GM18507 (cell line): Measurements from ENCODE around the gene CYTH3.
A peak's percentile ranks its signal among the peaks of the same experiment; 100 is the strongest.
"Not testable (repeated sequence)": the region's sequence is repeated elsewhere in the genome, so short reads cannot be mapped to it uniquely, and the experiment has no call there.

Experiments used
- DNase-seq: peaks from one replicate; pipeline ENCODE4 v3.0.0; 2011; ENCODE audit warnings: low read depth; ENCODE audit not compliant: insufficient read length; ENCODE audit errors: extremely low spot score
- FAIRE-seq: peaks from 2 replicates; lab custom pipeline; 2011; peaks lifted over from hg19 to GRCh38; lab: Jason Lieb, UNC

The CYTH3 gene, protein sequence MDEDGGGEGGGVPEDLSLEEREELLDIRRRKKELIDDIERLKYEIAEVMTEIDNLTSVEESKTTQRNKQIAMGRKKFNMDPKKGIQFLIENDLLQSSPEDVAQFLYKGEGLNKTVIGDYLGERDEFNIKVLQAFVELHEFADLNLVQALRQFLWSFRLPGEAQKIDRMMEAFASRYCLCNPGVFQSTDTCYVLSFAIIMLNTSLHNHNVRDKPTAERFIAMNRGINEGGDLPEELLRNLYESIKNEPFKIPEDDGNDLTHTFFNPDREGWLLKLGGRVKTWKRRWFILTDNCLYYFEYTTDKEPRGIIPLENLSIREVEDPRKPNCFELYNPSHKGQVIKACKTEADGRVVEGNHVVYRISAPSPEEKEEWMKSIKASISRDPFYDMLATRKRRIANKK

GRCh38 chr7:6272481-6273323, at the start of gene CYTH3:
Gene CYTH3, minus strand, starts transcription at chr7:6272624. Its CDS starts 117 bp downstream, at chr7:6272507.
- FAIRE-seq (peak; percentile 77), DNase-seq (peak; percentile 98)

GRCh38 chr7:6320791-6321190, 48.4 kb upstream of the CYTH3 start:
- FAIRE-seq (no peak), DNase-seq (no peak)

- DNase-seq, result no peak
- FAIRE-seq, result no peak
Observed at GRCh38 chr7:6317797-6318438, 45.5 kb upstream of the CYTH3 start.

DNA sequence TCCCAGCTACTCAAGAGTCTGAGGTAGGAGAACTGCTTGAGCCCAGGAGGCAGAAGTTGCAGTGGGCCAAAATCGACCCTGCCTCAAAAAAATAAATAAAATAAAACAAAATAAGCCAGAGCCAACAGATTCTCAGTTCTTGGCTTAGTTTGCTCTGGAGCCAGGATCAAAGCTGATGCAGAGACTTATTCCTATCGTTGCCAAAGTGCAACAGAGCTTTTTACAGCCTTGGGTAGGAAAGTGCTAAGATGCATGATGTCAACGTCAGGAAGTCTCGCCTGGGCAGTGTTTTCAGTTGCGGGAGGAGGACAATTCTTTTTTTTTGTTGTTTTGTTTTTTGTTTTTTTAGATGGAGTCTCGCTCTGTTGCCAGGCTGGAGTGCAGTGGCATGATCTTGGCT, 43.8 kb upstream of the CYTH3 start:
- no peak for FAIRE-seq
- no peak for DNase-seq

- no peak for FAIRE-seq
Observed at GRCh38 chr7:6315746-6316145, 43.3 kb upstream of the CYTH3 start.

GRCh38 chr7:6310271-6310993, 38.0 kb upstream of the CYTH3 start:
- DNase-seq (no peak), FAIRE-seq (no peak)

More at GRCh38 chr7:6315746-6316145, 43.3 kb upstream of the CYTH3 start:
- no peak for DNase-seq

DNA sequence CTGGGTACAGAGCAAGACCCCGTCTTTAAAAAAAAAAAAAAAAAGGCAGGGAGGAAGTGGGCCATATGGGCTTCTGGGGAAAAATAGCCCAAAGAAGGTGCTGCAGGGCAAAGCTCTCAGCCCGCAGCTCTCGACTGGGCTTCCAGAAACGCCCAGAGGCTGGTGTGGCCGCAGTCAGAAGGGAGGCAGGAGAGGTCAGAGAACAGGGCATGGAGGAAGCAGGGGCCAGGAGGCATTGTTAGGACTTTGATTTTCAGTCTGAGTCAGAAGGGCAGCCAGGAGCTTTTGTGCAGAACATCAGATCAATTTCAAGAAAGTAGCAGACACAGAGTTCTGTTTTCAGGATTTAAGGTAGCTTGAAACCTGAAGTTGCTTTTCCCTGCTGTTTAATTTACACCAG, 35.3 kb upstream of the CYTH3 start:
- no peak for DNase-seq
- no peak for FAIRE-seq

GRCh38 chr7:6306471-6306870, 34.0 kb upstream of the CYTH3 start:
- no peak for DNase-seq
- FAIRE-seq, result no peak

DNA sequence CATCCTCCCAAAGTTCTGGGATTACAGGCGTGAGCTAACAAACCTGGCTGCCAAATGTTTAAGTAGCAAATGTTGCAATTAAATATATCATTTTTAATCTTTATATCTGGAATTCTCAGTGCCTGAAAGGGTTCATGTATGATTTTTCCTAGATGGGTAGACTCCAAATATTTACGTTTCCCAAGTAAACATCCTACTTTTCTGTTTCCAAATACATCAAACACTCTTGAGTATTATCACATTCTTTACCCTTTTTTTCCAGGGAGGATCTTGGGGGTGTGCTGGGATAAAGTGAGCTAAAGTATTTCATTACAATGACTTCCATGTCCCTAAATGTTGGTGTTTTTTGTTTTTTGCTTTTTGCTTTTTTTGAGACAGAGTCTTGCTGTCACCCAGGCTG, 32.9 kb upstream of the CYTH3 start:
- DNase-seq (no peak), FAIRE-seq (no peak)

GRCh38 chr7:6301446-6301845, 29.0 kb upstream of the CYTH3 start:
- not testable (repeated sequence) for DNase-seq, FAIRE-seq

DNA sequence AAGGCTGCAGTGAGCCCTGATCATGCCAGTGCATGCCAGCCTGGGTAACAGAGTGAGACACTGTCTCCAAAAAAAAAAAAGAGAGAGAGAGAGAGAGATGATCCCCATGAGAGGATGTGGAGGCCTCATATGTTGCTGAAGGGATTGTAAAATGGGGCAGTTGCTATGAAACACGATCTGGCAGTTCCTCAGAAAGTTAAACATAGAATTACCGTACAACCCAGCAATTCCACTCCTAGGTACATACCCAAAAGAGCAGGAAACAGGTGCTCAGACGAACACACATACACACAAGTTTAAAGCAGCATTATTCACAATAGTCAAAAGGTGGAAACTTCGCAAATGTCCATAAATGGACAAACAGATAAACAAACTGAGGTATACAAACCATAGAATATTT, 27.4 kb upstream of the CYTH3 start:
- DNase-seq, result no peak
- no peak for FAIRE-seq

GRCh38 chr7:6294839-6295238, 22.4 kb upstream of the CYTH3 start:
- FAIRE-seq, result no peak

DNA sequence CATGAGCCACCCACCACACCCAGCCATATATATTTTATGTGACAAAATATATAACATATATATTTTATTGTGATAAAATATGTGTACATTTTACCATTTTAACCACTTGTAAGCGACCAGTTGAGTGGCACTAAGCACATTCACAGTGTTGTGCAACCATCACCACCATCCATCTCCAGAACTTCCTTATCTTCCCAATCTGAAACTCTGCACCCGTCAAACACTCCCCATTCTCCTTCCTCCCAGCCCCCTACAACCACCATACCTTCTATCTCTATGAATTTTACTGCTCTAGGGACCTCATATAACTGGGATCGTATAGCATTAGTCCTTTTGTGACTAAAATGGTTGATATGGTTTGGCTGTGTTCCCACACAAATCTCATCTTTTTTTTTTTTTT, 20.8 kb upstream of the CYTH3 start:
- DNase-seq (no peak), FAIRE-seq (no peak)

More at GRCh38 chr7:6294839-6295238, 22.4 kb upstream of the CYTH3 start:
- DNase-seq, result no peak

- not testable (repeated sequence) for FAIRE-seq, DNase-seq
Observed at GRCh38 chr7:6291941-6292340, 19.5 kb upstream of the CYTH3 start.

- DNase-seq (no peak), FAIRE-seq (no peak)
Observed at GRCh38 chr7:6291531-6291930, 19.1 kb upstream of the CYTH3 start.

GRCh38 chr7:6290319-6290741, 17.9 kb upstream of the CYTH3 start:
- FAIRE-seq (no peak), DNase-seq (no peak)

DNA sequence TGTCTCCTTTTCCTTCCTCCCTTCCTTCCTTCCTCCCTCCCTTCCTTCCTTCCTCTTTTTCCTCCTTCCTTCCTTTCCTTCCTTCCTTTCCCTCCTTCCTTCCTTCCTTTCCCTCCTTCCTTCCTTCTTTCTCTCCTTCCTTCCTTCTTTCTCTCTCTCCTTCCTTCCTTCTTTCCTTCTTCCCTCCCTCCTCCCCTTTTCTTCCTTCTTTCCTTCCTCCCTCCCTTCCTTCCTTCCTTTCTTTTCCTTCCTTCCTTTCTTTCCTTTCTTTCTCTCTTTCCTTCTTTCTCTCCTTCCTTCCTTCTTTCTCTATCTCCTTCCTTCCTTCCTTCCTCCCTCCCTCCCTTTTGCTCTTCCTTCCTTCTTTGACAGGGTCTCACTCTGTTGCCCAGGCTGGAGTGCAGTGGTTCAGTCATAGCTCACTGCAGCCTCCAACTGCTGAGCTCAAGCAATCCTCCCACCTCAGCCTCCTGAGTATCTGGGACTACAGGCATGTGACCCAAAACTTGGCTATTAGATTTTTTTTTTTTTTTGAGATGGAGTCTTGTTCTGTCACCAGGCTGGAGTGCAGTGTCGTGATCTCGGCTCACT, 15.9 kb upstream of the CYTH3 start:
- DNase-seq (no peak), FAIRE-seq (no peak)

- FAIRE-seq (no peak), DNase-seq (no peak)
Observed at GRCh38 chr7:6286486-6286885, 14.1 kb upstream of the CYTH3 start.
